Activated gamma-delta T cell treated with anti-CD3 and anti-CD28 coated beads, Interleukin-2, amount 50 U/mL, for 16 hours (primary cell): ENCODE measurements around the gene TBC1D2B.
"Not testable (repeated sequence)": the region's sequence is repeated elsewhere in the genome, so short reads cannot be mapped to it uniquely, and the experiment has no call there.

ENCODE experiments used
- DNase-seq: peaks from one replicate; pipeline ENCODE4 v3.0.0-alpha.2; 2020; ENCODE audit warnings: low read depth

TBC1D2B gene

GRCh38 chr15:77975332-77976094, 102.0 kb downstream of the TBC1D2B start:
- DNase-seq = no peak

- no peak for DNase-seq
Observed at GRCh38 chr15:77974416-77975331, 102.8 kb downstream of the TBC1D2B start.

DNA sequence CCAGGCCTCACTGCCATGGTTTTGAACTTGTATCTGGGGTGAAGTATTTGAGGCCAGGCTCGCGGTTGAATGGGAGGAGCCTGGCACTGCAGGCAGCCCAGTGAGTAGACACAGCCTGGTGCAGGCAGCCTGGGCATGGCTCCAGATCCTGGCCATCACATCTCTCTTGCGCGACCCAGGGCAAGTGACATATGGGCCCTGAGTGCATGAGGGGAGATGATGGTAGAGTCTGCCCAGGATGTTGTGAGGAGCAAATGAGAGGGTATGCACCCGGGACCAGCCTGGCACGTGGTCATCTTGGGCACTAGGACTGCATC, 103.5 kb downstream of the TBC1D2B start:
- no peak for DNase-seq

- DNase-seq = not testable (repeated sequence)
Observed at GRCh38 chr15:77973273-77974097, 104.0 kb downstream of the TBC1D2B start.

GRCh38 chr15:77972706-77973105, 104.8 kb downstream of the TBC1D2B start:
- not testable (repeated sequence) for DNase-seq

DNA sequence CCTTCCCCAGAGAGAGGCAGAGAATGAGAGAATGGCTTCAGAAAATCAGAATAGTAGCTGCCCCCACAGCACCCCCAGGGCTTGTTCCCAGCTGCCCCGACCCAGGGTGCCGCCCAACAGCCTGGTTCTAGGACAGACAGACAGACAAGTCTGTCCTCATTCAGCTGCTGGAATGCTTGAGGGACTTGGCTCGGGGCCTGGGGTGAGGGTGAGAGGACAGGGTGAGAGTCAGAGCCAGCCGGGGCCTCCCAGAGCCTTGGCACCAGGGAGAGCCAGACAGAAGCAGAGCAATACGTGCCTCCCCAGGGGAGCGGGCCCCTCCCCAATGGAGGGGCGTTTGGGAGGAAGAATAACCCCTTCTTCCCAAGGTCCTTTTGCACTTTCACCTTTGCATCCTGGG, 105.6 kb downstream of the TBC1D2B start:
- DNase-seq = not testable (repeated sequence)

DNA sequence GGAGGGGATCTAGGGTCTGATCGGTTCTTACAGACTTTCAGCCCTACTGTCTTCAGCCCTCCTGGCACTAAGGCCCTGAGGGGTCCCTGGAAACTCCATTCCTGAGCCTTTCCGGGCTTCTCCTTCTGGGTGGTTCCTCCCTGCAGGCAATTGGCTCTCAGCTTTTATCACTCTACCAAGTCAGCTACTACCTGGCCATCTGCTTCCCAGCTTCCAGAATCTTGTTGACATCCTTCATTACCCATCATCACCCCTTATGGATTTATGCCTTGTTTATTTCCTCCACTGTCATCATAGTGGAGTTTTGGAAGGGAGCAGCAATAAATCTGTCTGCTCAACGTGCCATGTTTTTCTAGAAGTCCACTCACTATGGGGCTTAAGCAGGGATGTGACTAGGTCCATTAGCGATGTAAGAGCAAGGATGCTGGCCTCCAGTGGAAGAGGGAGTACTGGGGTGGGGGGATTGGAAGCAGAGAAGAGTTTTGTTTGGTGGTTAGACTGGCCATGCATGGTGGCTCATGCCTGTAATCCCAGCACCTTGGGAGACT, 106.6 kb downstream of the TBC1D2B start:
- DNase-seq = not testable (repeated sequence)

GRCh38 chr15:77969055-77969454, 108.5 kb downstream of the TBC1D2B start:
- DNase-seq = no peak

DNA sequence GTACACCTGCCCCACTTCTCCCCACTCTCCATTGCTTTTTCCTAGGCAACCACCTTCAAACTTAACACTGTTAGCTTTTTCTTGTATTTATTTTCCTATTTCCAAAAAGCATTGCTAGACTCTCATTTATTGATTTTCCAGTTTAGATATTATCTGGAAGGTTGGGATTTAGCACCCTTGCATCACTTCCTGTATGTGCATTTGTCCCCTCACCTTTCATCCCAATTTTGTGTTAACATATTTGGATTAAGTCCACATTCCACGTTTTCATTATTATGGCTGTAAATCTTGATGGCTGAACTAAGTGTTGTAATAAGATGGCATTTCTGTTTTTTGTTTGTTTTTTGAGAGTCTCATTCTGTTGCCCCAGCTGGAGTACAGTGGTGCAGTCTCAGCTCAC, 109.7 kb downstream of the TBC1D2B start:
- no peak for DNase-seq

GRCh38 chr15:77967235-77967615, 110.3 kb downstream of the TBC1D2B start:
- DNase-seq = not testable (repeated sequence)

DNA sequence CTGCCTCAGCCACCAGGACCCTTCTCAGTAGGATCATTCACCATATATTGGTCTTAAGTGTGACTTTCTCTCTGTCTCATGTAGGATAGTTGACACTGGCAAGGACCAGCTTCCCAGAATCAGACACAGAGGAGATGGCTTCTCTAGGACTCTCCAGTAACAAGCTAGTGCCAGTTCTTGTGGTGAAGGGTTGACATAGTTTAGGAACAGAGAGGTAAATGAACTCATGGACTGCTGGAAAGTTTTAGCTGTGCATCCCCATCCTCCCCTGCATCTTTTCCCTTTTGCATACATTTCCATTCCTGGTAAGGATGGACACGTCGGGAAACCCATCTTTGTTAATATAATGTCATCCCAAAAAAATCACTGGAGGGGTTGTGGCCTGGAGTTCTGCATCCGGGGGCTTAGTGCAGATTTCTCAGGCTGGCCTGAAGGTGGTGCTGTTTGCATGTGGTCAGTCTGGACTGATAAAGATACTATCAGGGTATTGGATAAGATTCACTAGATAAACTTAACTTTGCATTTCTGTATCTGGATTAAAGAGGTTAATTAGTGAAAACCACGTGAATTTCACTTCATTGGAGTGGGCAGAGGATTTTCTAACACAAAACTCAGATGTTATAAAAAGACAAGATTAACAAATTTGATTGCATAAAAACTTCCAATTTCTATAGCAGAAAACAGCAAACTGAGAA, 110.8 kb downstream of the TBC1D2B start:
- peak; percentile 39 for DNase-seq

GRCh38 chr15:77964193-77964592, 113.3 kb downstream of the TBC1D2B start:
- DNase-seq = no peak

- DNase-seq = peak; percentile 60
Observed at GRCh38 chr15:77959432-77959879, 118.1 kb downstream of the TBC1D2B start.

DNA sequence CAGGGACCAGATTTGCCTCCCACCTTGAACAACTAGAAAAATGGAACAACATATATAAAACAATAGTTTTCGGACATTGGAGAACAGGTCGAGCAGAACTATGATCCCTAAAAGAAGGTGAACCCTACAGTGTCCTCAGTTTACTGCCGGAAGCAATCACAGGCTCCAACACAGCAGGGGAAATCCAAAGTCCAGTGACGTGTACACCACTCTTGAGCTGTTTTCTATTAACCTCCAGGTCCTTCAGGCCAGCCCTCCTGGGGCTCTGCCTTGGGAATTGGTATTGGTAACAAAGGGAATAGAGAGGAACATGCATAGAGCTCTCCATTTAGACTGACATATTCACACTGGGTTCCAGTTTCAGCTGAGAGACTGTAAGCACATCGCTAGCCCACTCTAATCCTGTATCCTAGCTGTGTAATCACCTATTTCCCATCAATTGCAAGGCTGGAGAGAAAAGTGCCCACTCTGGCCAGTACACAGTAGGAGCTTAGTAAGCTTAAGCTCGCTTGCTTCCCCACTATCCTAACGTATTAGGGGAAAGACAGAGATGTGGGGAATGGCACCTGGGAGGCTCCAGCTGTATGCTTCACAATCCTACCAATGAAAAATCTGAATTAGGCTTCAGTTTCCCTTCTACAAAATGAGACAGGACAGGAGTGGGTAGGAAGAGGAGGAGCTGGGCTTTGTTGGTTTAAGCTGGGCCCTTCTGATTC, 118.6 kb downstream of the TBC1D2B start:
- not testable (repeated sequence) for DNase-seq

DNA sequence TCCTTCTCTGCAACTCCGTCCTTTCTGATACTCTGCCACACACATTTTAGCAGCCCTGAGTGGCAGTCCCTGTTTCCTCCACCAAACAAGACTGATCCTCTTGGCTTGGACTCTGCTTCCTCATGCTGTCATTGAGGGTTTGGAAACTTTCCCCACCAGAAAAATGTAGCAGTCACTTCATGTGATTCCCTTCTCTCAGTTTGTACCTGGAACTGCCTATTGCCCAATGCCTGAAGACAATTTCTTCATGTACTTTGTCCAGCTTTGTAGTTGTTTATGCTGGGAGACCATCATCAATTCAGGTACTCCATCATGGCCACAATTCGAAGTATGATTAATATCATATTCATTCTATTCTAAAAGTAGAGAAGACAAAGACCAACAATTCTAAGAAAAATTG, 119.5 kb downstream of the TBC1D2B start:
- not testable (repeated sequence) for DNase-seq

GRCh38 chr15:77953926-77954325, 123.6 kb downstream of the TBC1D2B start:
- not testable (repeated sequence) for DNase-seq

DNA sequence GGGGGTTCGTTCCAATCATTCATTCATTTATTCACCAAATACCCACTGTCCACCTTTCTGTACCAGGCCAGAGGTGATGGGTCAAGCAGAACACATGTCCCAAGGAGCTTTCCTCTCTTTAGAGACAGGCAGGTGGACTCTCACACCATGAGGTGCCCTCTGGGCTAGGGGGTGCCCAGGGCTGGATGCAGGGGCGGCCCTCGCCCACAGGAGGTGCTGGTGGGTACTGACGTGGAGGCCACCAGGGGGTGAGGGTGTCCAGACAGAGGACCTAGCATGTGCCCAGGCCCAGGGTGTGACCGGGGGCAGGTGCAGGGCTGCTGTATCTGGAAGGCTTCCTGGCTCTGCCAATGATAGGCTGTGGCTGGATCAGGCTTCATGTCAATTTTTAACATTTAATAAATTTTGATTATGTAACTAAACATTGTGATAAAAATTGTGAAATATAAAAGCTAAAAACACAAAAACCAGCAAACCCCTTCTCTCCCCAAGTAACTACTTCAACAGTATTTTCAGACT, 124.5 kb downstream of the TBC1D2B start:
- DNase-seq = not testable (repeated sequence)

GRCh38 chr15:77951105-77951786, 126.3 kb downstream of the TBC1D2B start:
- DNase-seq = not testable (repeated sequence)

- not testable (repeated sequence) for DNase-seq
Observed at GRCh38 chr15:77950470-77950869, 127.0 kb downstream of the TBC1D2B start.

GRCh38 chr15:77945566-77945965, 131.9 kb downstream of the TBC1D2B start:
- DNase-seq = no peak
